Thoracic aorta (tissue), 2 donors: ENCODE measurements around the gene UBE3B. TPM values are rescaled to one million over a fixed set of nuclear protein-coding genes. Genes with fewer than 3 reads are reported as not detected.

Experiments used
- ATAC-seq: fragments of 150-250 bp; one replicate; pipeline ENCODE4 v1.8.0; 2017; ENCODE audit warnings: low read depth; ENCODE audit not compliant: insufficient number of reproducible peaks, low FRiP score
- DNase-seq: peaks from one replicate; pipeline ENCODE4 v3.0.0-alpha.2; 2020; ENCODE audit warnings: low spot score
- H3K27ac ChIP-seq, 2 donors: fragments of 200-600 bp; sonication (generic); 1 replicate in 1 of 2; 2 replicates in 1 of 2; pipeline ENCODE4 v1.5.1; 2016; ENCODE audit warnings: mild to moderate bottlenecking in 2 of 2, moderate library complexity in 2 of 2
- H3K27me3 ChIP-seq: fragments of 200-600 bp; sonication (generic); replicated peaks from 2 replicates; pipeline ENCODE4 v1.6.0; 2016; ENCODE audit warnings: mild to moderate bottlenecking; ENCODE audit not compliant: insufficient read depth
- H3K36me3 ChIP-seq: fragments of 200-600 bp; sonication (generic); one replicate; pipeline ENCODE4 v1.5.1; 2016
- H3K4me1 ChIP-seq, 2 donors: fragments of 200-600 bp; sonication (generic); 1 replicate in 1 of 2; 2 replicates in 1 of 2; pipeline versions ENCODE4 v1.5.1 to v1.6.0; 2016; ENCODE audit warnings: low read depth in 2 of 2, mild to moderate bottlenecking in 1 of 2; ENCODE audit not compliant: control insufficient read depth in 1 of 2
- H3K4me3 ChIP-seq: fragments of 200-600 bp; sonication (generic); 2 replicates; pipeline ENCODE4 v1.5.1; 2016; ENCODE audit warnings: mild to moderate bottlenecking
- H3K9me3 ChIP-seq: fragments of 200-600 bp; sonication (generic); 2 replicates; pipeline ENCODE4 v1.5.1; 2016
- CTCF ChIP-seq: fragments of 200-600 bp; sonication (generic); IDR thresholded peaks from one replicate; pipeline ENCODE4 v1.5.1; 2019; ENCODE audit warnings: antibody characterized with exemption
- total RNA-seq, 2 donors: library from RNA; depleted of rRNA; stranded (reverse); fragments of >200 nt; gene quantifications; one replicate each; pipeline versions ENCODE4 v1.1.0 to v1.2.3, GENCODE V29; 2016

Gene UBE3B
- total RNA-seq, 2 donors from 2014 or later = 41.4 to 75.3 TPM

- no peak for ATAC-seq
- H3K27ac ChIP-seq = no peak overlapping the region
- no peak overlapping the region for H3K4me3 ChIP-seq
- no peak for DNase-seq
- no peak for TF ChIP-seq CTCF
- H3K27me3 ChIP-seq = no peaks in the 10 kb centered on the region
- no peaks in the 10 kb centered on the region for H3K9me3 ChIP-seq
- peaks cover 81% of the 10 kb centered on the region for H3K36me3 ChIP-seq
- H3K4me1 ChIP-seq = no peaks in the 10 kb centered on the region
Observed at GRCh38 chr12:109487181-109488050, 10.0 kb downstream of the UBE3B start.

GRCh38 chr12:109488051-109488665, 10.7 kb downstream of the UBE3B start:
- H3K4me3 ChIP-seq = no peak overlapping the region
- H3K4me1 ChIP-seq = no peaks in the 10 kb centered on the region
- H3K27ac ChIP-seq = no peak overlapping the region
- no peak for TF ChIP-seq CTCF
- H3K27me3 ChIP-seq = no peaks in the 10 kb centered on the region
- H3K36me3 ChIP-seq = peaks cover 86% of the 10 kb centered on the region
- DNase-seq = no peak
- ATAC-seq = no peak
- no peaks in the 10 kb centered on the region for H3K9me3 ChIP-seq

GRCh38 chr12:109489016-109489954, 11.9 kb downstream of the UBE3B start:
- Histone ChIP-seq H3K36me3 (peaks cover 79% of the 10 kb centered on the region), H3K27ac (no peak overlapping the region), H3K27me3 (no peaks in the 10 kb centered on the region), H3K9me3 (no peaks in the 10 kb centered on the region), H3K4me3 (no peak overlapping the region), H3K4me1 (no peaks in the 10 kb centered on the region)
- DNase-seq (no peak), ATAC-seq (no peak)
- TF ChIP-seq CTCF = no peak

GRCh38 chr12:109489955-109490565, 12.6 kb downstream of the UBE3B start:
- peaks cover 79% of the 10 kb centered on the region for H3K36me3 ChIP-seq
- H3K27ac ChIP-seq = no peak overlapping the region
- no peaks in the 10 kb centered on the region for H3K9me3 ChIP-seq
- no peaks in the 10 kb centered on the region for H3K4me1 ChIP-seq
- no peak for DNase-seq
- no peak for TF ChIP-seq CTCF
- H3K4me3 ChIP-seq = no peak overlapping the region
- ATAC-seq = no peak
- no peaks in the 10 kb centered on the region for H3K27me3 ChIP-seq
